ENCODE measurements around the gene CRISPLD2. TPM values are rescaled to one million over a fixed set of nuclear protein-coding genes. Genes with fewer than 3 reads are reported as not detected.

Gene CRISPLD2
- total and polyA plus RNA-seq, 10 of the 15 experiments (the other 5 are each of a cell fraction or from before 2014, with no cell fraction given), result 0.03 to 0.30 (median 0.08) TPM; not detected in 5

DNA sequence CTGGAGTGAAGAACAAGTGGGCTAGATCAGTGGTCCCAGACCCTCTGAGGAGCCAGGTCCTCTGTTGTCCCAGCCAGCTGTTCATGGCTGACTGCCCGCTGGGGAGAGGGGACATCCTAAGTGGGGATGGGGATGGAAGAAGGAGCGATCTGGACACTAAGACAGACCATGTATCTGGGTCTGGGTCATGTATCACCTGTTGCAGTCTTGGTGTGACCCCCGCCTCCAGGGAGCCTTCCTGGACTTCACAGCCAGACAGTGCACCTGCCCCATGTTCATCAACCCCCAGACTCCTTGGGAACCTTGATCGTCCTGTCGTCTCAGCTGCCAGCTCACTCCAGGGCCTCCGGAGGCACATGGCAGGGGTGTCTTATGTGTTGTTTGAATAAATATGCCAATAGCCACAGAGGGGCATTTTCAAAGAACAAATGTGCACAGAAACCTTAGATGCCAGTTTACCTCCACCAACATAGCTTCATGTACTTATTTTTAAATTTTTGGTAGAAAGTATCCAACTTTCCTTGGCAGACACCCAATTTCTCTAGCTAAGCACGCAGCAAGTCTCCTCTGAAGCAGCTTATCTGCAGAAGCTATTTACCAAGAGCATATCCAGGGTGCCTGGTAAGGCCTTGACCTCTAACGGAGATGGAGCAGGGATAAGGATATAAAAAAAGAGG, 43.2 kb downstream of the CRISPLD2 start:
- ChIA-PET RAD21 (ENCODE audit: unreplicated experiment) (no interaction called here), CTCF (interaction anchor here (0.9 kb wide), 1 partner anchor 108 kb away, joined by 3 read pairs; no protein-coding TSS in a partner anchor), SMC1A (ENCODE audit: uncharacterized antibody, unreplicated experiment) (interaction anchor here (1.0 to 2.2 kb wide), 3 partner anchors 11 to 109 kb away, joined by 3 to 10 read pairs (median 4); no protein-coding TSS in a partner anchor), POLR2A (no interaction called here)
- no peak overlapping the region for H2AFZ ChIP-seq (ENCODE audit: control insufficient read depth, low read depth, low read length)
- no peaks in the 10 kb centered on the region for H4K20me1 ChIP-seq (ENCODE audit: control insufficient read depth, insufficient read depth)
- H3K36me3 ChIP-seq (ENCODE audit: control insufficient read depth in 2 of 2, insufficient read depth in 2 of 2, low read length in 1 of 2), result no peaks in the 10 kb centered on the region
- 53% methylated on average over 8 of the region's 8 CpGs for WGBS (ENCODE audit: insufficient coverage, insufficient replicate concordance, low lambda C conversion rate, missing lambda C conversion rate)
- no peaks in the 10 kb centered on the region for H3K79me2 ChIP-seq (ENCODE audit: control insufficient read depth, insufficient read depth, low read length)
- intact Hi-C loops (cut with micrococcal nuclease; ENCODE audit: unreplicated experiment) (no loop called here), in situ Hi-C loops (cut with MboI) (no loop called here)
- TF ChIP-seq USF1 (IDR thresholded peaks at IDR 0.05; ENCODE audit: borderline replicate concordance, extremely low read length, insufficient read depth, low read depth, low read length) (no peak), HDGF (IDR thresholded peaks at IDR 0.05) (no peak), HDAC2 (IDR thresholded peaks at IDR 0.05) (no peak), CBFB (IDR thresholded peaks at IDR 0.05; ENCODE audit: low read depth) (no peak), JUNB (IDR thresholded peaks at IDR 0.05) (no peak), SIN3A (IDR thresholded peaks at IDR 0.05; ENCODE audit: low read depth, low read length) (no peak), CHD4 (IDR thresholded peaks at IDR 0.05) (no peak), SUZ12 (IDR thresholded peaks at IDR 0.05; ENCODE audit: unreplicated experiment) (no peak), BACH1 (IDR thresholded peaks at IDR 0.05; ENCODE audit: borderline replicate concordance) (no peak)
- TF ChIP-seq, protein P1, sequence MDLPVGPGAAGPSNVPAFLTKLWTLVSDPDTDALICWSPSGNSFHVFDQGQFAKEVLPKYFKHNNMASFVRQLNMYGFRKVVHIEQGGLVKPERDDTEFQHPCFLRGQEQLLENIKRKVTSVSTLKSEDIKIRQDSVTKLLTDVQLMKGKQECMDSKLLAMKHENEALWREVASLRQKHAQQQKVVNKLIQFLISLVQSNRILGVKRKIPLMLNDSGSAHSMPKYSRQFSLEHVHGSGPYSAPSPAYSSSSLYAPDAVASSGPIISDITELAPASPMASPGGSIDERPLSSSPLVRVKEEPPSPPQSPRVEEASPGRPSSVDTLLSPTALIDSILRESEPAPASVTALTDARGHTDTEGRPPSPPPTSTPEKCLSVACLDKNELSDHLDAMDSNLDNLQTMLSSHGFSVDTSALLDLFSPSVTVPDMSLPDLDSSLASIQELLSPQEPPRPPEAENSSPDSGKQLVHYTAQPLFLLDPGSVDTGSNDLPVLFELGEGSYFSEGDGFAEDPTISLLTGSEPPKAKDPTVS (IDR thresholded peaks at IDR 0.05; ENCODE audit: low read depth, low read length), result no peak
- no peak overlapping the region for H3K4me2 ChIP-seq (ENCODE audit: control insufficient read depth, insufficient read depth)
- ATAC-seq (no peak), FAIRE-seq (no peak), DNase-seq (ENCODE audit: low read depth, low spot score) (no peak)
- no peak overlapping the region for H3K27ac ChIP-seq (ENCODE audit: control insufficient read depth, insufficient read depth)
- no peaks in the 10 kb centered on the region for H3K4me1 ChIP-seq (ENCODE audit: control insufficient read depth, insufficient read depth, low read length)
- no peak overlapping the region for H3K9ac ChIP-seq (ENCODE audit: control insufficient read depth, insufficient read depth, low read length)
- H3K4me3 ChIP-seq, result no peak overlapping the region
- BruUV-seq (replicated peaks), result no TSS peak
- peaks cover 1% of the 10 kb centered on the region; the same call in 1 of the 3 replicates for H3K9me3 ChIP-seq (replicated peaks; ENCODE audit: control insufficient read depth, insufficient read depth, low read length)
- H3K27me3 ChIP-seq (replicated peaks in 1 of 2; ENCODE audit: control insufficient read depth in 2 of 2, insufficient read depth in 2 of 2, low read length in 1 of 2), result peaks cover 0 to 2% of the 10 kb centered on the region in 2 experiments; a peak in 2 of 4 replicates

Measured in GM12878 (cell line).